ENCODE measurements around the gene MBD3L3. TPM values are rescaled to one million over a fixed set of nuclear protein-coding genes. Genes with fewer than 3 reads are reported as not detected.
"Not testable (repeated sequence)": the region's sequence is repeated elsewhere in the genome, so short reads cannot be mapped to it uniquely, and the experiment has no call there.

Gene MBD3L3
- total and polyA plus RNA-seq, 2 donors (not counting 3 experiments of a cell fraction or from before 2014, with no cell fraction given): not detected

- intact Hi-C loops (cut with micrococcal nuclease); POLR2A ChIA-PET; H3K27me3 ChIP-seq (ENCODE audit: control insufficient read depth in 2 of 2, insufficient read depth in 2 of 2, low read length in 2 of 2); FAIRE-seq; DNase-seq (ENCODE audit: low read depth, low spot score); H3K9ac ChIP-seq (replicated peaks; ENCODE audit: extremely low read depth, insufficient read depth, low read length); dilution Hi-C loops (cut with MboI; ENCODE audit: extremely low pct_ligation_motif_present, low sequenced_read_pairs); H3K9me1 ChIP-seq (replicated peaks; ENCODE audit: control insufficient read depth, extremely low read depth, insufficient read depth, low read length); H2AFZ ChIP-seq (ENCODE audit: low read depth, low read length); H3K4me1 ChIP-seq (ENCODE audit: control insufficient read depth, extremely low read depth, insufficient read depth, low read length); H3K27ac ChIP-seq (ENCODE audit: insufficient read depth, low read depth, low read length); H3K79me2 ChIP-seq (ENCODE audit: control insufficient read depth, insufficient read depth, low read length); H3K36me3 ChIP-seq (ENCODE audit: control insufficient read depth in 2 of 2, extremely low read depth in 1 of 2, insufficient read depth in 2 of 2, low read length in 2 of 2); H3K4me3 ChIP-seq (replicated peaks in 1 of 3; ENCODE audit: insufficient read depth in 1 of 3, low read depth in 1 of 3, low read length in 3 of 3); H3K4me2 ChIP-seq (ENCODE audit: insufficient read depth, low read length); H4K20me1 ChIP-seq (replicated peaks; ENCODE audit: control insufficient read depth, extremely low read depth, insufficient read depth, low read length); CTCF ChIA-PET; BruUV-seq (replicated peaks); H3K9me3 ChIP-seq (replicated peaks; ENCODE audit: control insufficient read depth, insufficient read depth, low read length): not testable (repeated sequence)
Observed at GRCh38 chr19:7049021-7049420, 9.5 kb downstream of the MBD3L3 start, which contains the start of gene MBD3L2. Gene MBD3L2, plus strand, starts transcription at chr19:7049321. Its CDS starts 53 bp downstream, at chr19:7049374.

DNA sequence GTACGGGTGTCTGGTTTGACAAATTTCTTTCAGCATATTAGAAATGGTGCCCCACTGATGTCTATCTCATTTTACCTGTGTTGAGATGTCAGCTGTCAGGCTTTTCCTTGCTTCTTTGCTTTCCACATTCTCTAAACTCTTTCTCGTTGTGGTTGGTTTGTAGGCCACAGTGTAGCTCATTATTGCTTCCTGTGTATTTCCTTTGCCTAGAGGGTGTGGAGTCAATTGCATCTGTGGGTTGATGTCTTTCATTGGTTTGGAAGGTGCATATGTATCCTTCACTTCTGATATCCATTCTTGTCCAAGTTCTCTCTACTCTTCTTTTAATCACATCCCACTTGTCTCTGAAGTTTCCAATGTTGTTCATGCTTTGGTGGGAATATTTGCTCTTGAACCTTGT lies 16.9 kb downstream of the MBD3L3 start:
- H3K27me3 ChIP-seq (ENCODE audit: control insufficient read depth in 2 of 2, insufficient read depth in 2 of 2, low read length in 2 of 2); POLR2A ChIA-PET; H4K20me1 ChIP-seq (replicated peaks; ENCODE audit: control insufficient read depth, extremely low read depth, insufficient read depth, low read length); H3K4me1 ChIP-seq (ENCODE audit: control insufficient read depth, extremely low read depth, insufficient read depth, low read length); H3K4me2 ChIP-seq (ENCODE audit: insufficient read depth, low read length); H3K9ac ChIP-seq (replicated peaks; ENCODE audit: extremely low read depth, insufficient read depth, low read length); DNase-seq (ENCODE audit: low read depth, low spot score); H2AFZ ChIP-seq (ENCODE audit: low read depth, low read length); CTCF ChIA-PET; H3K9me1 ChIP-seq (replicated peaks; ENCODE audit: control insufficient read depth, extremely low read depth, insufficient read depth, low read length); dilution Hi-C loops (cut with MboI; ENCODE audit: extremely low pct_ligation_motif_present, low sequenced_read_pairs); H3K36me3 ChIP-seq (ENCODE audit: control insufficient read depth in 2 of 2, extremely low read depth in 1 of 2, insufficient read depth in 2 of 2, low read length in 2 of 2); H3K27ac ChIP-seq (ENCODE audit: insufficient read depth, low read depth, low read length); H3K9me3 ChIP-seq (replicated peaks; ENCODE audit: control insufficient read depth, insufficient read depth, low read length); intact Hi-C loops (cut with micrococcal nuclease); BruUV-seq (replicated peaks); H3K4me3 ChIP-seq (replicated peaks in 1 of 3; ENCODE audit: insufficient read depth in 1 of 3, low read depth in 1 of 3, low read length in 3 of 3); H3K79me2 ChIP-seq (ENCODE audit: control insufficient read depth, insufficient read depth, low read length); FAIRE-seq: not testable (repeated sequence)

DNA sequence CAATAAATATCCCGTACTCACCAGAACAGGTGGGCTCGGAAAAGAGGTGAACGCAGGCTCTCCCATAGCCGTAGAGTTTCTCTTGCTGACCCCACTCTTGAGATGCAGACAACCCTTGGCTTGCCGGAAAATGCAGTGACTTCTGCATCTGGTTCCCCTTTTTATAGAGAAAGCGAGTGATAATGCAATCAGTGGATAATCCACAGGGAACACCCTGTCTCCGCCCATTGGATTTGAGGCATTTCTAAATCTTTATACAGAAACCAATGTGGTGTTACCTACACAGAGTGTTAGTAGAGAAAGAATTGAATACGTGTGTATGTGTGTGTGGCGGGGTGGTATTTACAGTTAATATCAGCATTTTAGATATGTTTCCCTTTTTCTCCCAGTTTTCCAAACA lies 18.4 kb downstream of the MBD3L3 start, which contains the start of gene MBD3L4:
TSS of gene MBD3L4 (minus strand) at position 101 of the 400 bp plus-strand sequence. CDS start at position 66, 35 bp downstream.
- H3K9me3 ChIP-seq (replicated peaks; ENCODE audit: control insufficient read depth, insufficient read depth, low read length); BruUV-seq (replicated peaks); H3K79me2 ChIP-seq (ENCODE audit: control insufficient read depth, insufficient read depth, low read length); FAIRE-seq; H3K4me3 ChIP-seq (replicated peaks in 1 of 3; ENCODE audit: insufficient read depth in 1 of 3, low read depth in 1 of 3, low read length in 3 of 3); H2AFZ ChIP-seq (ENCODE audit: low read depth, low read length); H3K36me3 ChIP-seq (ENCODE audit: control insufficient read depth in 2 of 2, extremely low read depth in 1 of 2, insufficient read depth in 2 of 2, low read length in 2 of 2); H3K9ac ChIP-seq (replicated peaks; ENCODE audit: extremely low read depth, insufficient read depth, low read length); dilution Hi-C loops (cut with MboI; ENCODE audit: extremely low pct_ligation_motif_present, low sequenced_read_pairs); H3K4me2 ChIP-seq (ENCODE audit: insufficient read depth, low read length); intact Hi-C loops (cut with micrococcal nuclease); H4K20me1 ChIP-seq (replicated peaks; ENCODE audit: control insufficient read depth, extremely low read depth, insufficient read depth, low read length); POLR2A ChIA-PET; H3K27ac ChIP-seq (ENCODE audit: insufficient read depth, low read depth, low read length); DNase-seq (ENCODE audit: low read depth, low spot score); H3K9me1 ChIP-seq (replicated peaks; ENCODE audit: control insufficient read depth, extremely low read depth, insufficient read depth, low read length); H3K27me3 ChIP-seq (ENCODE audit: control insufficient read depth in 2 of 2, insufficient read depth in 2 of 2, low read length in 2 of 2); H3K4me1 ChIP-seq (ENCODE audit: control insufficient read depth, extremely low read depth, insufficient read depth, low read length); CTCF ChIA-PET: not testable (repeated sequence)

- H4K20me1 ChIP-seq (replicated peaks; ENCODE audit: control insufficient read depth, extremely low read depth, insufficient read depth, low read length); CTCF ChIA-PET; H3K9me3 ChIP-seq (replicated peaks; ENCODE audit: control insufficient read depth, insufficient read depth, low read length); FAIRE-seq; H3K9ac ChIP-seq (replicated peaks; ENCODE audit: extremely low read depth, insufficient read depth, low read length); BruUV-seq (replicated peaks); POLR2A ChIA-PET; H3K4me3 ChIP-seq (replicated peaks in 1 of 3; ENCODE audit: insufficient read depth in 1 of 3, low read depth in 1 of 3, low read length in 3 of 3); dilution Hi-C loops (cut with MboI; ENCODE audit: extremely low pct_ligation_motif_present, low sequenced_read_pairs); H3K27ac ChIP-seq (ENCODE audit: insufficient read depth, low read depth, low read length); H3K9me1 ChIP-seq (replicated peaks; ENCODE audit: control insufficient read depth, extremely low read depth, insufficient read depth, low read length); H2AFZ ChIP-seq (ENCODE audit: low read depth, low read length); intact Hi-C loops (cut with micrococcal nuclease); H3K4me2 ChIP-seq (ENCODE audit: insufficient read depth, low read length); H3K4me1 ChIP-seq (ENCODE audit: control insufficient read depth, extremely low read depth, insufficient read depth, low read length); H3K36me3 ChIP-seq (ENCODE audit: control insufficient read depth in 2 of 2, extremely low read depth in 1 of 2, insufficient read depth in 2 of 2, low read length in 2 of 2); H3K27me3 ChIP-seq (ENCODE audit: control insufficient read depth in 2 of 2, insufficient read depth in 2 of 2, low read length in 2 of 2); DNase-seq (ENCODE audit: low read depth, low spot score); H3K79me2 ChIP-seq (ENCODE audit: control insufficient read depth, insufficient read depth, low read length): not testable (repeated sequence)
Observed at GRCh38 chr19:7030278-7030677, 28.2 kb downstream of the MBD3L3 start, which contains the start of gene MBD3L5. Gene MBD3L5, plus strand, starts transcription at chr19:7030578. Its CDS starts 34 bp downstream, at chr19:7030612.

Data from endothelial cell of umbilical vein (primary cell).